HG02588 (cell line): ENCODE results near the gene DYSF.
A peak's percentile ranks its signal among the peaks of the same experiment; 100 is the strongest.

Experiments used
- ATAC-seq: cut with Tn5 transposase; IDR thresholded peaks from one replicate; pipeline ENCODE4 v1.9.1; 2021; ENCODE audit warnings: mild to moderate bottlenecking, moderate library complexity; ENCODE audit not compliant: unreplicated experiment

DYSF gene

GRCh38 chr2:71547616-71548285, 94.4 kb downstream of the DYSF start:
- ATAC-seq: no peak

GRCh38 chr2:71548646-71549425, 95.5 kb downstream of the DYSF start:
- ATAC-seq: peak; percentile 48

DNA sequence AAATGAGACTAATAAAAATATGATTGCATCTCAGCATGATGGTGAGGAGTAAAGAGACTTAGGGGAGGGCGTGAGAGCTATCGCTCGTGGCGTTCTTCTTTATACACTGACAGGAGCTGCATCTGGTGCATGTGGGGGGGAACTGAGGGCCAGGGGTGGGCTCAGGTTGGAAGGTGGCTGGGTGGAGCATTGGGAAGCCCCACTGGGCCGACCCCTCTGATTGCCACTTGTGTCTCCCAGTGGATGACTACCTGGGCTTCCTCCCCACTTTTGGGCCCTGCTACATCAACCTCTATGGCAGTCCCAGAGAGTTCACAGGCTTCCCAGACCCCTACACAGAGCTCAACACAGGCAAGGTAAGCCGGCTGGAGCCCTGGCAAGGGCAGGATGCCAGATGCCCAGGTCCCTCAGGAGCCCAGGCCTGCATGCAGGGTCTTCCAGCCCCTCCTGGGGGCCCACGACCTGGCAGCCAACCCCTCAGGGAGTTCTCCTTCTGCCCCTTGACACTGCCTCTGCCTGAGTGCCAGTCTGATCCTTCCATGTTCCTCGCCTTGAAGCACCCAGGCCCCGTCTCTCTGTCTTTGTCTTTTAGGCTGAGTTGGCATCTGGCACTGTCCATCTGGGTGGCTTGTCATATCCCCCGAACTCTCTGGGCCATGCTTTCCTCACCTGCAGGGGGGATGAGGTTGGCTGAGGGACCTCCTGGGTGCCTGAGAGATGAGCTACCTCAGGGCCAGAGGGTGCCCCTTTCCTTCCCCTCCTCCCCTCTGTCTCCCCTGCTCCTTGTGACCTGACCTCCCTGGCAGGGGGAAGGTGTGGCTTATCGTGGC, 97.7 kb downstream of the DYSF start:
- no peak for ATAC-seq

DNA sequence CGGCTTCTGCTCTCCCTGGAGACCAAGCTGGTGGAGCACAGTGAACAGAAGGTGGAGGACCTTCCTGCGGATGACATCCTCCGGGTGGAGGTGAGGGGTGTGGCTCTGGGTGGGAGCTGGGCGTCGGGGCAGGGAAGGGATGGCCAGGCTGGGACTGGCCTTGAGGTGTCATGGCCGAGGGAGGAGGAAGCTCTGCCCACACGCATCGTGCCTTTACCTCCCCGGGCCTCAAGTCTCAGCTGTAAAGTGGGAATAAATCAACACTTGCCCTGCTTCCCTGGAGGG, 98.2 kb downstream of the DYSF start:
- no peak for ATAC-seq

DNA sequence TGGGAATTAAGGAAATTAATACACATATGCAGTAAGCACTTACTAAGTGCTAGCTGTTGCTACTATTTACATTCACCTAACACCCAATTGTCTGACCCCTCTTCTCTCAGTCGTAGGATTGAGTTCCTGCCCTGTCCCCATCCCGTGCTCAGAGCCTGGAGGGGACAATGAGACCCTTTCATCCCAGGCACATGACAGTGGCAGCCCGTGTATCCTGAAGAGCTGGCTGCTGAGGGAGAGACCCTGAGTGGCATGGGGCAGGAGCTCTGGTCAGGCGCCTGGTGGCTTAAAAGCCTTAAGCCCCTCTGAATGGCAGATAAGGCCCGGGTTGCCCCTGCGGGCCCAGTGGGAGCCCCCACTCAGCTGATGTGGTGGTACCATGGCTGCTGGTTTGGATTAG, 99.0 kb downstream of the DYSF start:
- ATAC-seq: no peak

GRCh38 chr2:71552861-71553301, 99.5 kb downstream of the DYSF start:
- no peak for ATAC-seq

DNA sequence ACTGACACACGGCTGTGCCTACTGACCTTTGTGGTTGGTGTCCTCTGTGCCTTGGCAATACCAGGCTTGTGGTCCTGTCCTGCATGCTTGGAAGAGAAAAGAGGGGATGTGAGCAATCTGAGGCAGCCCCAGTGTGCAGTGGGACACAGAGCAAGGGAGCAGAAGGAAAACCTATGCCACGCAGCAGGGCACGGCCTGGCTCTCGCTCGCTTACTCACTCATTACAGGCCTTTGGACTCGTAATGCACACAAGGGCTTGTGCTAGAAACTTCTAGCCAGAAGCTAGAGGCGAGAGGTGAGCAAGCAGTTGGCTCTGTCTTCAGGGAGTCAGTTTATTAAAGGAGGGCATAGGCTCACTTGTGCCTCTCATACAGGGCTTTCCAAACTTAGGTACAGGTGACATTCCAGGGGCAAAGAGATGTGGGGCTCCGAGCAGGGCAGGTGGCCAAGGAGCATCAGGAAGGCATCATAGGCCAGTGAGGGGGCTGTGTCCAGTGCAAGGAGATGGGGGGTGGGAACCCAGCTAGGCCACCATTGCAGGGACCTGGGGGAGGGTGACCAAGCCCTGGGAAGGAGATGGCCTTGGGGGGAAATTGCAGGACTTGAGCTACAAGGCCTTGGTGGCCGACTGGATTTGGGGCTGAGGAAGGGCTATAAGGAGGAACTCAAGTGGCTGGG, 100.8 kb downstream of the DYSF start:
- no peak for ATAC-seq

- ATAC-seq: no peak
These were observed 101.3 kb downstream of the DYSF start for GRCh38 chr2:71554706-71555056.

GRCh38 chr2:71555798-71556454, 102.6 kb downstream of the DYSF start:
- no peak for ATAC-seq

DNA sequence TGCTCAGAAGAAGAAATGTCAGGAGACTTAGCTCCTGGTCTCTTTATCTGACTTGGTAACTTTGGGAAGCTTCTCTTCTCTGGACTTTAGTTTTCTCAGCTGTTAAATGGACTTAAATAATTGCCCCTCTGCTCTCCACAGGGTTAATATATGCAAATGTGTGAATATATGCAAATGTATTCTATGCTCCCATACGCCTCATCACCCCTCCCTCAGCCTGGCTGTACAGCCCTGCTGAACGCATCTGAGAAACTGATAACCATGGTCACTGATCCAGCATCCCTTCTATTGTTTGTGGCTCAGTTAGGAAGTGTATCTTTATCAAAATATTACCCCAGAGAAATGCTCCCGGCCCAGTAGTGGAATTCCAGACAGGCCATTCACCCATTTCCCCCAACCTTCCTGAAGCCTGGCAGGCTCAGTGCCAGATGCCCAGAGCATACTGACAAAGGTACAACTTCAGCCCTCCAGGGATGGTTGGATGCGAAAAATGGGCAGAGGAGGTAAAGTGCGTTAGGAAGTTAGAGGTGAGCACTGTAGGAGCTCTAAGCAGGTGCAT, 103.4 kb downstream of the DYSF start:
- no peak for ATAC-seq

DNA sequence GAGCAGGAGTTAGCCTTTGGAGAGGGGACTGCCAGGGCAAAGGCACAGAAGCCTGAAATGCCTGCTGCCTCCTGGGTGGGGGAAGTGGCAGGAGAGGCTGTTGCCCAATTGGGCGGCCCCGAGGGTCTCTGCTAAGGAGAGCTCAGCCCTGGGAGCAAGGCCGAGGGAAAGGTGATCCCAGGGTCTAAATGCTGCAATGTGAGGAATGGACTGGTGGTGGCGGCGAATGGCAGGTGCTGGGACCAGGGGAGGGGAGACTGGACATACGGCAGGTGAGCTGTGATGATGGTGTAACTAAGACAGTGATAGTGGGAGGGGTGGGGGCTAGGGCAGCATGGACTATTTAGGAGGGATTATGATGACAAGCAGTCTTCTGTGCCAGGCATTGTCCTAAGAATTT, 104.0 kb downstream of the DYSF start:
- no peak for ATAC-seq

DNA sequence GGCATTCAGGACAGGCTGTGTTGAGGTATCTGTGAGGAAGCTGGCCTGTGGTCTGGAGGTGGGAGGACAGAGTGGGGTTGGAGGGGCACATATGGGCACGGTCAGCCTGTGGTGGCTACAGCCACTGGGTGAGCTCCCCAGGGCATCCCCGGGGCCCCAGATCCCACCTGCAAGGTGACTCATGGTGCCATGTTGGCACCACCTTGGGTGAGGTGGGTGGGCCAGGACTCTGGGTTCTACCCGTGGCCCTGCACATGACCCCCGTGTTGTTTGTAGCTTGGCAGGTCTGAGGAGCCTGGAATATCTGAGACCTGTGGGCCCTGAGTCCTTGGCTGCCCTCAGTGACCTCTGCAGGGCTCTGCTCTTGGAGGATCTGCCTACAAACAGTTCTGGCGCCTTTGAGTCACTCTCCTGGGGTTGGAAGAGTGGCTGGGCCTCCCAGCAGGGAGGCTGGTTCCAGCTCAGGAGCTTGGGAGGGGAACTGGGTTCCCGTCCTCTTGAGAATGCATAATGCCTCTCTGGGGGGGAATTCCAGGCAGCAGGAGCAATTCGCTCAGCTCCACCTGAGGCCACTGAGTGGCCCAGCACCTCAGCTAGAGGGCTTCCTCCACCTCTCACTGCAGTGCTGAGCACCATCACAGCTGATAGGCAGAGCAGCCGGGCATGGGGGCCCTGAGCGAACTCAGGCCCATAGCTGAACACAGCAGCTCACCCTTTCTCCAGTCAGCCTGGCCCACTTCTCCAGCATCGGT, 105.1 kb downstream of the DYSF start:
- ATAC-seq: no peak

DNA sequence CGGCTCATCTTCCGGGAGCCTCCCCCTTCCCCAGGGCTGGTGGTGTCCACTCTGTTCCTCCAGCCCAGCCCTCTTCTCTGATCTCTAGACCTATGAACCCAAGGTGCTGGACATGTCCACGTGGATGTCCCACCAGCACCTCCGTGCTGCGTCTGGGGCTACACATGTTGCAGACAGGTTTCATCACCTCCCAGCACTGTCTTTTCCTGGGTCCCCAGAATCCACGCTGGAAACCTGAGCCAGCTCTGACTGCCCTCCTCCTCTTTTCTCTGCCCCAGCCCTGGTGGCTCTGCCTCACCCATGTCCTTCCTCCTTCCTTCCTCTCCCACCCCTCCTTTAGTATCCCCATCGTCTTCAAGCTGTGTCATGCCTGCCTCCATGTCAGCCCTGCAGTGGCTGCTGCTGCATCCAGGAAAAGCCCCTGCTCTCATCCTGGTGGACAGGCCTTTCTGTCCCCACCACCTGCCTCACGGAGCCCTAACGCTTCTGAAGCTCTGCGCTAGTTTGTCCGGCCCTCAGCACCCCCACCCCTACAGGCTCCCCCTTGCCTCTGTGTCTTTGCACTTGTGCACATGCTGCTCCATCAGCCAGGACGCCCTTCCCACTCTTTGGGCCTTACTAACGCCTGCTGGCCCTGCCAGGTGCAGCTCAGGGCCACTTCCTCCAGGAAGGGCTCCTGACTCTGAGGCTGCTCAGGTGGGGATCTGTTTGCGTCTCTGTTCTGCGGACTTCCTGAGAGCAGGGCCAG, 105.9 kb downstream of the DYSF start:
- no peak for ATAC-seq

GRCh38 chr2:71559828-71560637, 106.7 kb downstream of the DYSF start:
- no peak for ATAC-seq

GRCh38 chr2:71560638-71561011, 107.3 kb downstream of the DYSF start:
- ATAC-seq: no peak

GRCh38 chr2:71561441-71562267, 108.3 kb downstream of the DYSF start:
- ATAC-seq: no peak

- ATAC-seq: no peak
These were observed 109.2 kb downstream of the DYSF start for GRCh38 chr2:71562518-71562917.
